ENCODE results near the gene SPTBN5. TPM values are rescaled to one million over a fixed set of nuclear protein-coding genes. Genes with fewer than 3 reads are reported as not detected.

Gene SPTBN5
- total RNA-seq, 1 experiment from 2014 or later = 1.2 TPM

DNA sequence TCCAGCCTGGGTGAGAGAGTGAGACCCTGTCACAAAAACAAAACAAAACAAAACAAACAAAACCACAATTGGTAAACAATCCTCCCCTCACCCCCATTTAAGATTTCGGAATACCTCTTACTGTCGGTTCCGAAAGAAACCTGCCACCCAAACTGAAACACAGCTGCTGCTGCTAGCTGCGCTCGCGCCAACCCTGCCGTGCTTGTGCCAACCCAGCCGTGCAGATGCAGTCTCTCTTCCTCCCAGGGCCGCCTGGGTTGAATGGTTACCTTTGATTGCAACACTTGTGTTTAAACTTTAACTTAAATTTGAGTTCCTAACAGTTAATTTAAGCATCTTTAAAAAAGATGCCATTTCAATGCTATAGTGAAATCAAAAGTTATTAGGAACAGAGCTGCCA, 28.5 kb upstream of the SPTBN5 start:
- TF ChIP-seq FOXJ3 (CRISPR knock-in tag; IDR thresholded peaks at IDR 0.05; ENCODE audit: borderline replicate concordance) (no peak), ATF2 (CRISPR knock-in tag; IDR thresholded peaks at IDR 0.05; ENCODE audit: borderline replicate concordance, low read depth) (no peak), TEAD1 (CRISPR knock-in tag; IDR thresholded peaks at IDR 0.05) (no peak), MAX (CRISPR knock-in tag; IDR thresholded peaks at IDR 0.05) (no peak), ETV6 (CRISPR knock-in tag; IDR thresholded peaks at IDR 0.05) (no peak), USF2 (CRISPR knock-in tag; IDR thresholded peaks at IDR 0.05) (no peak)
- no peaks in the 10 kb centered on the region for H3K9me3 Mint-ChIP-seq
- peaks cover 18% of the 10 kb centered on the region for H3K4me1 Mint-ChIP-seq
- H3K27ac Mint-ChIP-seq = no peak overlapping the region; the same call in 1 of the 2 replicates
- H3K4me3 Mint-ChIP-seq = no peak overlapping the region
- peaks cover 20% of the 10 kb centered on the region; the same call in 1 of the 2 replicates for H3K36me3 Mint-ChIP-seq
- ChIA-PET CTCF (interaction anchor here (0.5 to 0.9 kb wide), 2 partner anchors 18 to 20 kb away, joined by 3 to 4 read pairs; no protein-coding TSS in a partner anchor), POLR2A (no interaction called here)
- no peak for ATAC-seq
- no peak for DNase-seq (ENCODE audit: low spot score)
- no peaks in the 10 kb centered on the region for H3K27me3 Mint-ChIP-seq (ENCODE audit: low read depth)

- CTCF ChIA-PET = no interaction called here
- Mint-ChIP-seq H3K9me3 (no peaks in the 10 kb centered on the region), H3K27me3 (ENCODE audit: low read depth) (no peaks in the 10 kb centered on the region), H3K27ac (peak overlapping the region; percentile 14; the same call in 1 of the 2 replicates), H3K4me3 (no peak overlapping the region), H3K4me1 (peaks cover 13% of the 10 kb centered on the region), H3K36me3 (peaks cover 20% of the 10 kb centered on the region; the same call in 1 of the 2 replicates)
- TF ChIP-seq FOXP4 (CRISPR knock-in tag; IDR thresholded peaks at IDR 0.05) (no peak), ESRRA (CRISPR knock-in tag; IDR thresholded peaks at IDR 0.05; ENCODE audit: borderline replicate concordance) (no peak), NFATC4 (CRISPR knock-in tag; IDR thresholded peaks at IDR 0.05) (no peak), MXD4 (CRISPR knock-in tag; IDR thresholded peaks at IDR 0.05; ENCODE audit: borderline replicate concordance) (no peak), SP1 (CRISPR knock-in tag; conservative IDR thresholded peaks at IDR 0.05) (no peak)
- TF ChIP-seq, protein P1, sequence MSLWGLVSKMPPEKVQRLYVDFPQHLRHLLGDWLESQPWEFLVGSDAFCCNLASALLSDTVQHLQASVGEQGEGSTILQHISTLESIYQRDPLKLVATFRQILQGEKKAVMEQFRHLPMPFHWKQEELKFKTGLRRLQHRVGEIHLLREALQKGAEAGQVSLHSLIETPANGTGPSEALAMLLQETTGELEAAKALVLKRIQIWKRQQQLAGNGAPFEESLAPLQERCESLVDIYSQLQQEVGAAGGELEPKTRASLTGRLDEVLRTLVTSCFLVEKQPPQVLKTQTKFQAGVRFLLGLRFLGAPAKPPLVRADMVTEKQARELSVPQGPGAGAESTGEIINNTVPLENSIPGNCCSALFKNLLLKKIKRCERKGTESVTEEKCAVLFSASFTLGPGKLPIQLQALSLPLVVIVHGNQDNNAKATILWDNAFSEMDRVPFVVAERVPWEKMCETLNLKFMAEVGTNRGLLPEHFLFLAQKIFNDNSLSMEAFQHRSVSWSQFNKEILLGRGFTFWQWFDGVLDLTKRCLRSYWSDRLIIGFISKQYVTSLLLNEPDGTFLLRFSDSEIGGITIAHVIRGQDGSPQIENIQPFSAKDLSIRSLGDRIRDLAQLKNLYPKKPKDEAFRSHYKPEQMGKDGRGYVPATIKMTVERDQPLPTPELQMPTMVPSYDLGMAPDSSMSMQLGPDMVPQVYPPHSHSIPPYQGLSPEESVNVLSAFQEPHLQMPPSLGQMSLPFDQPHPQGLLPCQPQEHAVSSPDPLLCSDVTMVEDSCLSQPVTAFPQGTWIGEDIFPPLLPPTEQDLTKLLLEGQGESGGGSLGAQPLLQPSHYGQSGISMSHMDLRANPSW (CRISPR knock-in tag; conservative IDR thresholded peaks at IDR 0.05; ENCODE audit: low read depth) = no peak
- POLR2A ChIA-PET = no interaction called here
- no peak for ATAC-seq
- no peak for DNase-seq (ENCODE audit: low spot score)
Measured at GRCh38 chr15:41921639-41922038, 27.8 kb upstream of the SPTBN5 start.

GRCh38 chr15:41921167-41921566, 27.3 kb upstream of the SPTBN5 start:
- DNase-seq (ENCODE audit: low spot score) = no peak
- no peak for ATAC-seq
- Mint-ChIP-seq H3K9me3 (no peaks in the 10 kb centered on the region), H3K27me3 (ENCODE audit: low read depth) (no peaks in the 10 kb centered on the region), H3K36me3 (peaks cover 25% of the 10 kb centered on the region; the same call in 1 of the 2 replicates), H3K4me1 (peaks cover 8% of the 10 kb centered on the region), H3K27ac (peak overlapping the region; percentile 14; the same call in 1 of the 2 replicates), H3K4me3 (no peak overlapping the region)
- CTCF ChIA-PET = interaction anchor here (1.3 kb wide), 1 partner anchor 16 kb away, joined by 5 read pairs; no protein-coding TSS in a partner anchor
- POLR2A ChIA-PET = no interaction called here
- no peak for TF ChIP-seq NFYB (CRISPR knock-in tag; conservative IDR thresholded peaks at IDR 0.05; ENCODE audit: low read depth)
- TF ChIP-seq ELF4 (CRISPR knock-in tag; IDR thresholded peaks at IDR 0.05; ENCODE audit: low read depth) = no peak
- no peak for TF ChIP-seq E2F5 (CRISPR knock-in tag; IDR thresholded peaks at IDR 0.05)
- no peak for TF ChIP-seq ATF1 (CRISPR knock-in tag; IDR thresholded peaks at IDR 0.05)
- TF ChIP-seq, protein P2, sequence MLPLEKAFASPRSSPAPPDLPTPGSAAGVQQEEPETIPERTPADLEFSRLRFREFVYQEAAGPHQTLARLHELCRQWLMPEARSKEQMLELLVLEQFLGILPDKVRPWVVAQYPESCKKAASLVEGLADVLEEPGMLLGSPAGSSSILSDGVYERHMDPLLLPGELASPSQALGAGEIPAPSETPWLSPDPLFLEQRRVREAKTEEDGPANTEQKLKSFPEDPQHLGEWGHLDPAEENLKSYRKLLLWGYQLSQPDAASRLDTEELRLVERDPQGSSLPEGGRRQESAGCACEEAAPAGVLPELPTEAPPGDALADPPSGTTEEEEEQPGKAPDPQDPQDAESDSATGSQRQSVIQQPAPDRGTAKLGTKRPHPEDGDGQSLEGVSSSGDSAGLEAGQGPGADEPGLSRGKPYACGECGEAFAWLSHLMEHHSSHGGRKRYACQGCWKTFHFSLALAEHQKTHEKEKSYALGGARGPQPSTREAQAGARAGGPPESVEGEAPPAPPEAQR (CRISPR knock-in tag; IDR thresholded peaks at IDR 0.05) = no peak
- TF ChIP-seq IRF2 (CRISPR knock-in tag; IDR thresholded peaks at IDR 0.05; ENCODE audit: borderline replicate concordance, low read depth) = no peak
- TF ChIP-seq ATF2 (CRISPR knock-in tag; IDR thresholded peaks at IDR 0.05; ENCODE audit: borderline replicate concordance, low read depth) = no peak
- no peak for TF ChIP-seq RORB (CRISPR knock-in tag; IDR thresholded peaks at IDR 0.05)
- TF ChIP-seq MXD4 (CRISPR knock-in tag; IDR thresholded peaks at IDR 0.05; ENCODE audit: borderline replicate concordance) = no peak
